C4-2B (cell line): Measurements from ENCODE around the gene ACOT8.

Experiments used
- ZFX ChIP-seq: fragments of 450-650 bp; IDR thresholded peaks from 2 replicates; pipeline ENCODE4 v1.6.1; 2017
- TF ChIP-seq, protein P1 (sequence below): fragments of 450-650 bp; conservative IDR thresholded peaks from 2 replicates; pipeline ENCODE4 v1.5.1; 2017; ENCODE audit warnings: mild to moderate bottlenecking

DNA sequence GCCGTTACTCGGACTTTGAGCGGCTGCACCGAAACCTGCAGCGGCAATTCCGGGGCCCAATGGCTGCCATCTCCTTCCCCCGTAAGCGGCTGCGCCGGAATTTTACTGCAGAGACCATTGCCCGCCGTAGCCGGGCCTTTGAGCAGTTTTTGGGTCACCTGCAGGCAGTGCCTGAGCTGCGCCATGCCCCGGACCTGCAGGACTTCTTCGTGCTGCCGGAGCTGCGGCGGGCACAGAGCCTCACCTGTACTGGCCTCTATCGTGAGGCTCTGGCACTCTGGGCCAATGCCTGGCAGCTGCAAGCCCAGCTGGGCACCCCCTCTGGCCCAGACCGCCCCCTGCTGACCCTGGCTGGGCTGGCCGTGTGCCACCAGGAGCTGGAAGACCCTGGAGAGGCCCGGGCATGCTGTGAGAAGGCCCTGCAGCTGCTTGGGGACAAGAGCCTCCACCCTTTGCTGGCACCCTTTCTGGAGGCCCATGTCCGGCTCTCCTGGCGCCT lies 16.4 kb downstream of the ACOT8 start:
- TF ChIP-seq, protein P1, sequence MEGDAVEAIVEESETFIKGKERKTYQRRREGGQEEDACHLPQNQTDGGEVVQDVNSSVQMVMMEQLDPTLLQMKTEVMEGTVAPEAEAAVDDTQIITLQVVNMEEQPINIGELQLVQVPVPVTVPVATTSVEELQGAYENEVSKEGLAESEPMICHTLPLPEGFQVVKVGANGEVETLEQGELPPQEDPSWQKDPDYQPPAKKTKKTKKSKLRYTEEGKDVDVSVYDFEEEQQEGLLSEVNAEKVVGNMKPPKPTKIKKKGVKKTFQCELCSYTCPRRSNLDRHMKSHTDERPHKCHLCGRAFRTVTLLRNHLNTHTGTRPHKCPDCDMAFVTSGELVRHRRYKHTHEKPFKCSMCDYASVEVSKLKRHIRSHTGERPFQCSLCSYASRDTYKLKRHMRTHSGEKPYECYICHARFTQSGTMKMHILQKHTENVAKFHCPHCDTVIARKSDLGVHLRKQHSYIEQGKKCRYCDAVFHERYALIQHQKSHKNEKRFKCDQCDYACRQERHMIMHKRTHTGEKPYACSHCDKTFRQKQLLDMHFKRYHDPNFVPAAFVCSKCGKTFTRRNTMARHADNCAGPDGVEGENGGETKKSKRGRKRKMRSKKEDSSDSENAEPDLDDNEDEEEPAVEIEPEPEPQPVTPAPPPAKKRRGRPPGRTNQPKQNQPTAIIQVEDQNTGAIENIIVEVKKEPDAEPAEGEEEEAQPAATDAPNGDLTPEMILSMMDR: no peak
- no peak for TF ChIP-seq ZFX
